Activated CD8-positive, alpha-beta memory T cell treated with anti-CD3 and anti-CD28 coated beads for 24 hours (primary cell): ENCODE measurements around the gene PHACTR1.
"Not testable (repeated sequence)": the region's sequence is repeated elsewhere in the genome, so short reads cannot be mapped to it uniquely, and the experiment has no call there.

Experiments used
- DNase-seq: peaks from one replicate; pipeline ENCODE4 v3.0.0-alpha.2; 2020

Gene PHACTR1

GRCh38 chr6:12749531-12750379 is 33.2 kb downstream of the PHACTR1 start:
- no peak for DNase-seq

DNA sequence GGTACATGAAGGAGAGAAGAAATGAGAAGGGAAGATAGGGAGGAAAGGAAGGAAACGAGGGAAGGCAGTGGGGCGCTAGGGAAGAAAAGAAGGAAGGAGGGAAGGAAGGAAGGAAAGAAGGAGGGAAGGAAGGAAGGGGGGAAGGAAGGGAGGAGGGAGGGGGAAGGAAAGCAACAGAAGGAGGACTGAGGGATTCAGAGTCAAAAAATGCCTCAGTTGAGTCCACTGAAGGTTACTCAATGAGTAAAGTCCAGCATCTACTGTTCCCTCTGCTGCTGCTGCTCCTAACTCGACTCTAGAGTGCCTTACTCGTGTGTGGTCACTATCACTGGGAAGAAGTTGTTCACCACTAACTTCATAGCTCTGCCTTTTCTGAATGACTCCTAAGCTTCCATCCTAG is 33.8 kb downstream of the PHACTR1 start:
- no peak for DNase-seq

GRCh38 chr6:12751694-12752325 is 35.2 kb downstream of the PHACTR1 start:
- peak; percentile 61 for DNase-seq

GRCh38 chr6:12753036-12753435 is 36.5 kb downstream of the PHACTR1 start:
- no peak for DNase-seq

- DNase-seq = no peak
These were observed 43.7 kb downstream of the PHACTR1 start for GRCh38 chr6:12760226-12760625.

DNA sequence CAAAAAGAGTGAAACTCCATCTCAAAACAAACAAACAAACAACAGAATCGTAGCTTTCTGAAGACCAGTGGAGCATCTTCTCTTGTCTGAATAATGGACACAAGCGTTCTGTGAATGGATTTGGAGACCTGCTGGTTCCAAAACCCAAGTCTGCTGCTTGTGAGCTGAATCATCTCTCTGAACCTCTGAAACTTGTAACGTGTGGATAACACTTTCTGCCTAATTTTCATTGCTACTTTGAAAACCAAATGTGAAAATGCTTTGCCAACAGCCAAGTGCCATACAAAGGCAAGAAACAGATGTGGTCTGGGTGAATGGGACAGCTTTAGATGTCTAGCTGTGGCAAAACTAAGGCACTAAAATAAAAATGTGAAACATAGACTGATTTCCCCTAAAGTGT is 44.3 kb downstream of the PHACTR1 start:
- no peak for DNase-seq

GRCh38 chr6:12761376-12762115 is 45.0 kb downstream of the PHACTR1 start:
- no peak for DNase-seq

- not testable (repeated sequence) for DNase-seq
These were observed 46.3 kb downstream of the PHACTR1 start for GRCh38 chr6:12762731-12763434.

DNA sequence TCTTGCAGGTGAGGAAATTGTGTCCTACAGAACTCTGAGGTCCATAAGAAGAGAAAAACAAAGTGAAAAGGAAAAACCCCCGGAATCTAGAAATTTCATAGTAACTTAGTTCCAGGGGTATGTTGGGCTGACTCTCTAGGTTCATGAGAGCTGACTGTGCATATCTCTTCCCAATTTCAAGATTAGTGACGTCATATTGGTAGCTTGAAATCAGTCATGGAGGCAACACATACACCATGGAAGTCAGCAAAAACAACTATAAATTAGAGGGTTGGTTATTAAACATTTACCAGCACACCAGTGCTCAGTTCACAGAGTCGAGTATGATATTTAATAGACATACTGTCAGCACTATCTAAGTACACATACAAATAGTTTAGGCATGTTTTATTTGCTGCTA is 49.8 kb downstream of the PHACTR1 start:
- no peak for DNase-seq

DNA sequence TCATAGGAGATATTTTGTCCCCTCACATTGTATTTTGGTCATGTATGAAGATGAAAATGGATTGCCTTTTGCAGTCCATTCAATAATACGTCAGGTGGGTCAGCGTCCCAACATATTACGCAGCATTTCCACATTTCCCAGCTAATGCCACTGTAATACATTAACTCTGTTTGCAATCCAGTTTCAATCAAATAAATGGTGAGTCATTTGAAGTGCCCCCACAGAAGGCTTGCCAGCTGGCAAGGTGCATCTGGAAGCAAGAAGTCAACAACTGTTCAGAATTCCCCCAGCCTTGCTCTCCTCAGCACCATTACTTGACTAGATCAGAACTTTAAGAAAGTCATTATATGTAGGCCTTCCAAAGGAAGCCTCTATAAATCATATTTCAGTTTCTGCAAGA is 50.4 kb downstream of the PHACTR1 start:
- DNase-seq = no peak

DNA sequence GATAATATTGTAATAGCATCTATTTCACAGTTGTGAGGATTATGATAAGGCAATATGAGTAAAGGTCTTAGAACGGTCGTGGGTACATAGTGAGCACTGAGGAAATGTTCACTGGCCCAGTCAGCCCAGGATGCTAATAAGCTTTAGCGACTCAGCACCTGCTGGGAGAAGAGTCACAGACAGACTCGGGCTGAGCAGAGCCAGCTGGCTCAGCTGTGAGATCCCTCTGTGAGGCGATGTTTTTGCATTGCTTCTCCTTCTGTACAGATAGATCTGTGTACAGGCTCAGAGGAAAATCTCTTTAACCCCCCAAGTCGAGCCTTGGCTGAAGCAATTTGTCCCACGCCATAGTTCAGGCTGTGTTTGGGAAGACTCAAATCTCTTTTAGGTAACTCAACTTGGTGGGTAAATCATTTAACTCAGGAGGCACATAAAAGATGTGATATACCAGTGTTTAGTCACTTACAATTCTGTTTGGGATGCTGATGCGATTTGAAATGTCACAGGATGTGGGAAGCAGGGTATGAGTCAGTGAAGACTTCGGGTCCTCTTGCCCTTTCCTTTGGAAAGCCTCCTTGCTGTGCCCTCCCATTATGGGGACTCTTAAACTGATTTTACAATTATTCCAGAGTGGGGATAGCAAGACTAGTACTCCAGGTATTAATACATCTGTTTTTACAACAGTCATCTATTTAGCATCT is 53.1 kb downstream of the PHACTR1 start:
- DNase-seq = no peak

DNA sequence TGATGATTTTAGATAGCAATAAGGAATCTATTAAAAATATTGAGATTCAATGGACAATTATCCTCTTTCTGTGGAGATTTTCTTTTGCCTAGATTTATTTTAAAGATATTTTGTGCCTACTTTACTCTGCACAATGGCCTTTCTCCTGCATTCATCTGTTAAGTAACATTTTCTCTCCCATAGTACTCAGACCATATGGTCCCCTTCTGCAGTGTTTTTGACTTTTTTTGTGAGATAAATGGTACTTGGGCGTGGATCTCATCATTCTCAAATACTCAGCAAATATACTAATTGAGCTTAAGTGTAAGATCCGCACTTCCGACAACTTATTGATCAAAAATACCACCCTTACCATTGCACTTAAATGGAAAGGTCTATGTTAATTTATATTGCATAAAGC is 55.8 kb downstream of the PHACTR1 start:
- DNase-seq = no peak

DNA sequence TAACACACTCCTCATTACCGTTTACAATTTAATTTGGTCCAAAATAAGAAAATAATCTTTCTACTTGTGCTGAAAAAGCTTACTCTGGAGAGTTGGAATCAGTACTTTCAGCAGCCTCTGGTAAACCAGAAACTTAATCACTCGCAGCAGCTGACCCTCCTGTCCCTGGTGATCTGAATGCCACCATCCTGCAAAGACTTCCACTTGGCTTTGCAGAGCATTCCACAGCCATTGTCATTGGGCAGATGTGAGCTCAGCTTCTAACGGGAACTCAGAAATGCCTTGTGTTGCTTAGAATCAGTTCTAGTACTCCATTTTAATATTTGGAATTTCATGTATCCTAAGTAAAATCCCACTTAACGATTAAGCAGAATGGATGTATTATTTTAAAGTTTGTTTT is 59.7 kb downstream of the PHACTR1 start:
- DNase-seq = no peak

DNA sequence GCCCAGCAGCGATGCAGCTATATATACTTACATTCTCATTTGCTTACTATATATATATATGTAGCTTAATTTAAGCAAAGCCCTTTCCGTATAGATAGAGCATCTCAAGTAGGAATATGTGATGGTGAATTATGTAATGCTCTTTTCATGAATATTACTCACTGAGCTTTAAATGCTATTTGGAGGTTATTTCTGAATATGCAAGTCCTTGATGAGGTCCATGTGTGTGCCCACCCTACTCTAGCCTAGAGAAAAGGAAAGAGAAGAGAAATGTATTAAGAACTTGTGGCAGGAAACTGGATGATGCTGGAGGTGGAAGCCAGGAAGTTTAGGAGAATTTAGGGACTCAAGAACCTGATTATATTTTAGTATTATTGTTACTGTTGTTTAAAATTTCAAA is 63.2 kb downstream of the PHACTR1 start:
- DNase-seq = no peak

DNA sequence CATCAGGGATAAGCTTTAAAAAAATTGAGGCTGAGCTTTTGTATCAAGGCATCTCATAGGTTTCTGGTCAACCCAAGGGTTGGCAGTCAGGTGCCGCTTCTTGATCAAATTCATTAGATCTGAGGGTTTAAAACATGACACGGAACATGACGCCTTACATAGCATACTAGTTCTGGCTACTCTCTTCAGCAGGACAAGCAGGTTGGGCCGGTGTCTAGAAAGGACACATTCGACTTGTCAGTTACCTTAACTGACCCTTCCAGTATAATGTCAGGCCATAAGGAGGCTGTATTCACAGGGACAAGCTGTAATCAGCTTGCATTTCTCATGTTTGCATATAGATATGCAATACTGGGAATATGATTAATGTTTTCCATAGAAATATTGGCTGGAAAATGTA is 65.6 kb downstream of the PHACTR1 start:
- no peak for DNase-seq

DNA sequence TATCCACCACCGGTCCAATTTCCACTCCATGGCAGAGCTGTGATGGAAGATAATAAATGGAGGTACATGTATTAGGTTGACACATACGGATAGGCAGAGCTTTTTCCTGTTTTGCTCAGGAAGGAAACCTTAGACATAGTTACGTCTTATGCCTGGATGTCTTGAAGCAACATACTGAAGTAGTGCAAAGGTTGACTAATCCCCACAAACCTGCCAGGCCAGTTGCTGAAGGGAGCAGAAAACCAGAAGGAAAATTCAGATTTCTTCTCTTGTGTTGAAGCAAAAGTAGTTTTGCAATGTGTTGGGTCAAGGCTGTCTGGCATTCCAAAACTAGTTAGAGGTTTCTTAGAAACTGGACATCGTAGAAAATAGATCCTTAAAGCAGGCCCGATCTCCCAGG is 68.7 kb downstream of the PHACTR1 start:
- no peak for DNase-seq

GRCh38 chr6:12785921-12786320 is 69.4 kb downstream of the PHACTR1 start:
- DNase-seq = no peak

DNA sequence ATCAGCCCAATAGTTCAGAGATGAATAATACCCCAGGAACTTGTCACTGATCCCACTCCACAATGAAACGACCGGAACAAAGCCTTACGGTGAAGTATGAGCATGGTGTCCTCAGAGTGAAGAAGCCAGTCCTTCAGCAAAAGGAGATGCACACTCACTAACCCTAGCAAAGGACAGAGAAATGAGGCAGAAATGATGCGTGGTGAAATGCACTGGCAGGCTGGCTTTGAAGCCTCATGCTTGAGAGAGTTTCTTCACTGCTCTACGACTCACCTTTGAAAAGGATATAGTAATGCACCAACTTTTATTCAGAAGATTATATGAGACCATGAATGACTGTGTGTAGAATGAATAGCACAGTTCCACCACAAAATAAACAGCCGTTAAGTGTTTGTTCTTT is 74.8 kb downstream of the PHACTR1 start:
- DNase-seq = no peak

DNA sequence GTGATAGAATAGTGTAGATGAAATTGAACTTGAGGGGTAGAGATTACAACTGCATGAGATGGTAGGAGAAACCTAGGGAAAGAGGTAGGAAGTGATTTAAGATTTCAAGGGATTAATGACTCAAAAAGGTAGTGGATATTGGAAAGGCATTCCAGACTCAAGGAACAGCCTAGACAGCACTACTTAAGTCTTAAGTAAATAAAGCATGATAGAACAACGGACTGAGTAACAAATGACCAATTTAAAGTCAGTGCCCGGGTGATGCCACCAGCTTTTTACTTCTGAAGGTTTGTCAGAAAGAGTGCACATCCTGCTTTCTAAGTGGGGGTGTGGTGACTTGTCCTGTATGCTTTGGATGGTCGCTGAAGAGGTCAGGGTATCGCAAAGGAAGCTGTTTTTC is 81.8 kb downstream of the PHACTR1 start:
- no peak for DNase-seq

- no peak for DNase-seq
These were observed 83.6 kb downstream of the PHACTR1 start for GRCh38 chr6:12800120-12800519.

GRCh38 chr6:12801141-12801540 is 84.6 kb downstream of the PHACTR1 start:
- DNase-seq = no peak

- DNase-seq = no peak
These were observed 85.9 kb downstream of the PHACTR1 start for GRCh38 chr6:12802440-12802839.

DNA sequence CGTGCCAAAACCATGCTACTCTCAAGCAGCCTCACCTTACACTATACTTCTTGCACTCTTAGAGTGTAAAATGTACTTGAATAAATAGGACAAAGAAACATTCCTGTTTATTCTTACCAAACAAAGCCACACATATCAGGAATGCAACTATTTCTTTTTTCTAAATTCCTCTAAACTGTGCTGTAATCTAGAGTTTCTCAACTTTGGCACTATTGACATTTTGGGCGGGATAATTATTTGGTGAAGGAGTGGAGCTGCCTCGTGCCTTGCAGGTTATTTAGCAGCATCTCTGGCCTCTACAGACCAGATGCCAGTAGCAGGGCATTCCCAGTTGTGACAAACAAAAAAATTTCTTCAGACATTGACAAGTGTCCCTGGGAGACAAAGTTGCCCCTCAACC is 86.9 kb downstream of the PHACTR1 start:
- no peak for DNase-seq
